Measurements from ENCODE around the gene HSFX2. TPM values are rescaled to one million over a fixed set of nuclear protein-coding genes. Genes with fewer than 3 reads are reported as not detected.

HSFX2 gene
- total and polyA plus RNA-seq, 4 donors, result 0.31 to 0.61 (median 0.41) TPM; not detected in 1

Other genes with a start within 250 kb of the HSFX2 start
- gene IDS, start 90.0 kb downstream of the HSFX2 start, total RNA-seq, result 100 to 1,000 TPM in 1 of 2 donors, 10 to 100 TPM in 1; 39.8 to 100 TPM
- gene IDS, start 90.0 kb downstream of the HSFX2 start, polyA plus RNA-seq, result 10 to 100 TPM; 32.0 to 58.6 TPM
- gene EOLA1, start 54.3 kb downstream of the HSFX2 start, total RNA-seq, result 10 to 100 TPM; 11.5 to 19.3 TPM
- gene EOLA1, start 54.3 kb downstream of the HSFX2 start, polyA plus RNA-seq, result 10 to 100 TPM; 17.7 to 19.9 TPM
- not detected for gene HSFX3, start 45.4 kb downstream of the HSFX2 start, total RNA-seq
- gene HSFX3, start 45.4 kb downstream of the HSFX2 start, polyA plus RNA-seq, result not detected
- gene MAGEA9B, start 7.9 kb downstream of the HSFX2 start, total RNA-seq, result not detected
- not detected for gene MAGEA9B, start 7.9 kb downstream of the HSFX2 start, polyA plus RNA-seq
- 10 to 100 TPM; 16.6 to 23.8 TPM for gene TMEM185A, start 36.5 kb upstream of the HSFX2 start, total RNA-seq
- 10 to 100 TPM in 1 of 2 donors, 1 to 10 TPM in 1; 8.7 to 11.3 TPM for gene TMEM185A, start 36.5 kb upstream of the HSFX2 start, polyA plus RNA-seq
- not detected for gene MAGEA11, start 116.7 kb upstream of the HSFX2 start, total RNA-seq
- gene MAGEA11, start 116.7 kb upstream of the HSFX2 start, polyA plus RNA-seq, result not detected
- 1 to 10 TPM in 1 of 2 donors, under 1 TPM in 1; 0.97 to 1.6 TPM for gene HSFX1, start 178.8 kb upstream of the HSFX2 start, total RNA-seq
- under 1 TPM; 0.26 to 0.51 TPM for gene HSFX1, start 178.8 kb upstream of the HSFX2 start, polyA plus RNA-seq
- not detected for gene MAGEA9, start 186.6 kb upstream of the HSFX2 start, total RNA-seq
- gene MAGEA9, start 186.6 kb upstream of the HSFX2 start, polyA plus RNA-seq, result not detected

Measured in lung (tissue), 4 donors.